PC-9 (cell line): ENCODE measurements around the gene COL23A1.

Source experiments
- CTCF ChIP-seq: fragments of 200-600 bp; sonication (generic); conservative IDR thresholded peaks from 2 replicates; pipeline ENCODE4 v1.6.1; 2017; ENCODE audit warnings: mixed run types, antibody characterized with exemption, mild to moderate bottlenecking, moderate library complexity
- EZH2 ChIP-seq: fragments of 200-600 bp; sonication (generic); IDR thresholded peaks from 2 replicates; pipeline ENCODE4 v1.8.0; 2017; ENCODE audit warnings: antibody characterized with exemption, low read depth

- no peak for TF ChIP-seq EZH2
- no peak for TF ChIP-seq CTCF
Measured at GRCh38 chr5:178423901-178424809, 166.0 kb downstream of the COL23A1 start.
